Mucosa of descending colon (tissue), 3 donors: Measurements from ENCODE around the gene RAB1A. TPM values are rescaled to one million over a fixed set of nuclear protein-coding genes. Genes with fewer than 3 reads are reported as not detected.
A peak's percentile ranks its signal among the peaks of the same experiment; 100 is the strongest.

Experiments used
- ATAC-seq: fragments of 200-7000 bp; cut with Tn5 transposase; one replicate; pipeline ENCODE4 v1.9.1; 2020; ENCODE audit warnings: mild to moderate bottlenecking, moderate library complexity
- DNase-seq, 3 donors: peaks; one replicate each; pipeline ENCODE4 v3.0.0-alpha.2; 2020
- H3K36me3 ChIP-seq: fragments of 200-600 bp; one replicate; pipeline ENCODE4 v1.8.0; 2021; ENCODE audit warnings: low read depth, mild to moderate bottlenecking
- H3K4me1 ChIP-seq: fragments of 200-600 bp; one replicate; pipeline ENCODE4 v1.8.0; 2021; ENCODE audit warnings: low read depth, mild to moderate bottlenecking
- H3K4me3 ChIP-seq: fragments of 200-600 bp; one replicate; pipeline ENCODE4 v1.8.0; 2021; ENCODE audit warnings: mild to moderate bottlenecking
- H3K9me3 ChIP-seq: fragments of 200-600 bp; one replicate; pipeline ENCODE4 v1.8.0; 2021; ENCODE audit warnings: mild to moderate bottlenecking
- intact Hi-C, 2 donors: fragments of 100-400 bp; cut with DNase I in 1 of 2; cut with micrococcal nuclease in 1 of 2; formaldehyde crosslinking; loops; one replicate each; pipeline versions ENCODE4 v1.11.0 to v1.11.1; 2022; cut with DNase I, micrococcal nuclease
- total RNA-seq, 3 donors: library from RNA; stranded (reverse); fragmentation: NEBNext Ultra II Directional in 2 of 3; extraction: Animal tissue kit (Norgen Biotek cat#: 25700) in 2 of 3; gene quantifications; one replicate each; pipeline versions ENCODE4 v1.2.1 to v1.2.4, GENCODE V29; 2021 to 2023
- TF ChIP-seq, protein P1 (sequence below): fragments of 200-600 bp; IDR thresholded peaks from one replicate; pipeline ENCODE4 v1.8.0; 2022; ENCODE audit warnings: antibody characterized with exemption, mild to moderate bottlenecking
- donor health status: DM: no; HTN: no; CAD: no; lungs with moderate emphysema.
- donor health status: DM: no; HTN: no; CAD: no.
- donor health status: DM: no; HTN: yes; CAD: no.

RAB1A gene
- total RNA-seq, 3 donors from 2014 or later, result 144 to 165 (median 151) TPM

DNA sequence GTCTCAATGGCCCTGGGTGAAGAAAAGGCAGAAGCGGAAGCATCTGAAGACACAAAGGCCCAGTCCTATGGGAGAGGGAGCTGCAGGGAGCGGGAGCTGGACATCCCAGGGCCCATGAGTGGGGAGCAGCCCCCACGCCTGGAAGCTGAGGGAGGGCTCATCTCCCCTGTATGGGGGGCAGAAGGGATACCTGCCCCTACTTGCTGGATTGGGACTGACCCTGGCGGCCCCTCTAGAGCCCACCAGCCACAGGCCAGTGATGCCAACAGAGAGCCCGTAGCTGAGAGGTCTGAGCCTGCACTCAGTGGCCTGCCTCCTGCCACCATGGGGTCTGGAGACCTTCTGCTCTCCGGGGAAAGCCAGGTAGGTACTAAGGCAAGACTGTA lies 60.5 kb downstream of the RAB1A start:
- peaks cover 15% of the 10 kb centered on the region for H3K4me1 ChIP-seq
- no peak for ATAC-seq
- no peak for DNase-seq
- H3K36me3 ChIP-seq, result no peaks in the 10 kb centered on the region
- intact Hi-C loops, result loop anchor here in 1 of 2 donors (10.0 kb wide), 1 partner anchor 115 kb away; no protein-coding TSS in a partner anchor
- no peaks in the 10 kb centered on the region for H3K9me3 ChIP-seq
- no peak overlapping the region for H3K4me3 ChIP-seq
- TF ChIP-seq, protein P1, sequence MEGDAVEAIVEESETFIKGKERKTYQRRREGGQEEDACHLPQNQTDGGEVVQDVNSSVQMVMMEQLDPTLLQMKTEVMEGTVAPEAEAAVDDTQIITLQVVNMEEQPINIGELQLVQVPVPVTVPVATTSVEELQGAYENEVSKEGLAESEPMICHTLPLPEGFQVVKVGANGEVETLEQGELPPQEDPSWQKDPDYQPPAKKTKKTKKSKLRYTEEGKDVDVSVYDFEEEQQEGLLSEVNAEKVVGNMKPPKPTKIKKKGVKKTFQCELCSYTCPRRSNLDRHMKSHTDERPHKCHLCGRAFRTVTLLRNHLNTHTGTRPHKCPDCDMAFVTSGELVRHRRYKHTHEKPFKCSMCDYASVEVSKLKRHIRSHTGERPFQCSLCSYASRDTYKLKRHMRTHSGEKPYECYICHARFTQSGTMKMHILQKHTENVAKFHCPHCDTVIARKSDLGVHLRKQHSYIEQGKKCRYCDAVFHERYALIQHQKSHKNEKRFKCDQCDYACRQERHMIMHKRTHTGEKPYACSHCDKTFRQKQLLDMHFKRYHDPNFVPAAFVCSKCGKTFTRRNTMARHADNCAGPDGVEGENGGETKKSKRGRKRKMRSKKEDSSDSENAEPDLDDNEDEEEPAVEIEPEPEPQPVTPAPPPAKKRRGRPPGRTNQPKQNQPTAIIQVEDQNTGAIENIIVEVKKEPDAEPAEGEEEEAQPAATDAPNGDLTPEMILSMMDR, result no peak

DNA sequence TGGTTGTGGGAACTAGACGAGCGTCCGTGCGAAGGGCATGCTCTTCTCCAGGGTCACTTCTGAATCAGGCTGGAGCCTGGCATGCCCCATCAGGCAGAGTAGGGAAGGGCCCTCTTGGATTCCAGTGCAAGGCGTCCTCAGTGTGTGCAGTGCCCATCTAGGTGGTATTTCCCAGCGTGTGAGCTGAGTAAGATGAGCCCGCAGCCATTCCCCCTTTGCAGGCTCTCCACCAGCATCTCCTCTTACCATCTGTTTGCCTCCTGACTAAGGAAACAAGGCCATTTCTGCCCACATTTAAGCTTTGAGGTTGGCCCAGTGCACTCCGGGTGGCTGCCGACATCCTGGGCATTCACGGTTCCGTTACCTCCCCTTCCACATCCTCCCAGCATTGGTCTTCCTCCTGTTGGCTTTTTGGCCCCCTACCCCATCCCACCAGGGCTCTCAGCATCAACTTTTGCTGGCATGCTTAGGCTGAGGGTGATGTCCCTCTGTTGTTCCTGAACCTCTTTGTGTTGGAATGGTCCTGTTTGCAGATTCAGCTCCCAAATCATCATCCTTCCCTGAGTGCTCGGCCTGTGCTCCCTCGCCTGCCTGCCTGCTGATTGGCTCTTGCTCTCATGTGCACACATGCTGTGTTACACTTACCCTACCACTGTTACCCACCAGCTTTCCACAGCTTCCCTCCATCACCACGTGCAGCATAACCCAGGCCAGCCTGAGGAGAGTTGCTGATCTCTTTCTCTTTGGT lies 61.9 kb downstream of the RAB1A start:
- no peaks in the 10 kb centered on the region for H3K36me3 ChIP-seq
- peaks cover 16% of the 10 kb centered on the region for H3K4me1 ChIP-seq
- no peaks in the 10 kb centered on the region for H3K9me3 ChIP-seq
- intact Hi-C loops, result loop anchor here in 1 of 2 donors (10.0 kb wide), 1 partner anchor 117 kb away; no protein-coding TSS in a partner anchor
- ATAC-seq (no peak), DNase-seq (no peak)
- H3K4me3 ChIP-seq, result no peak overlapping the region
- TF ChIP-seq, protein P1, result no peak

DNA sequence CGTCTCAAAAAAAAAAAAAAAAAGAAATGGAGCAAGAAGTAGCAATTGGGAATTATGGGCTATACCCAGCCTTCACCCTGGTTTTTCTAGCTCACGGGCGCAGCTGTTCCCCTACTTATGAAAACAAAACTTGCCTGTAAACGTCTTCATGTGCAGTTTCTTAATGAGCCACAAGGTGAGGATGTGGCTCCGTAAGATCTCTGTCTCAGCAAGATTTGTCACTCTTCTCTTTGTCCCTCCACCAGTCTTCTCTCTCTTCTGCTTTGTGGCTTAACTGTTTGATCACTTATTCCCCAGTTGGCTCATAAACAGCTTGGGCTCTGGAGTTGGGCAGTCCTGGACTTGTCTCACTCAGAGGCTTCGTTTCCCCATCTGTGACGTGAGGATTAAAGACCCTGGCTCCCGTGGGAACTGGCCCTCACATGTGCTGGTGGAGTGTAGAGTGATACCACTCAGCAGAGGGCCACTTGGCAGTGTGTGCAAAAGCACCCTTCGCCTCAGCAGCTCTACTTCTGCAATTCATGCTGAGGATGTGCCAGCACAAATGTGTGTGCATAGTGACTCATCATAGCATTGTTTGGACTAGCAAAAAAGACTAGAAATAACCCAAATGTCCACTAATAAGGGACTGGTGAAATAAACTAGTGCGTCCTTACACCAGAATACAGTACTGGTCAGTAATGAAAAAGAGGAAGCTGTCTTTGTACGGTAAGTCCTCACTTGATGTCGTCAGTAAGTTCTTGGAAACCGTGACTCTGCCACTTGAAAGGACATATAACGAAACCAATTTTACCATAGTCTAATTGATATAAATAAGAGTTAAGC lies 65.0 kb downstream of the RAB1A start:
- Histone ChIP-seq H3K36me3 (no peaks in the 10 kb centered on the region), H3K4me3 (no peak overlapping the region), H3K9me3 (no peaks in the 10 kb centered on the region), H3K4me1 (peaks cover 8% of the 10 kb centered on the region)
- DNase-seq (peak in 1 of 3 donors; percentile 76), ATAC-seq (peak; percentile 85)
- intact Hi-C loops, result loop anchor here in 1 of 2 donors (10.0 kb wide), 1 partner anchor 120 kb away; no protein-coding TSS in a partner anchor
- TF ChIP-seq, protein P1, result peak; percentile 47

DNA sequence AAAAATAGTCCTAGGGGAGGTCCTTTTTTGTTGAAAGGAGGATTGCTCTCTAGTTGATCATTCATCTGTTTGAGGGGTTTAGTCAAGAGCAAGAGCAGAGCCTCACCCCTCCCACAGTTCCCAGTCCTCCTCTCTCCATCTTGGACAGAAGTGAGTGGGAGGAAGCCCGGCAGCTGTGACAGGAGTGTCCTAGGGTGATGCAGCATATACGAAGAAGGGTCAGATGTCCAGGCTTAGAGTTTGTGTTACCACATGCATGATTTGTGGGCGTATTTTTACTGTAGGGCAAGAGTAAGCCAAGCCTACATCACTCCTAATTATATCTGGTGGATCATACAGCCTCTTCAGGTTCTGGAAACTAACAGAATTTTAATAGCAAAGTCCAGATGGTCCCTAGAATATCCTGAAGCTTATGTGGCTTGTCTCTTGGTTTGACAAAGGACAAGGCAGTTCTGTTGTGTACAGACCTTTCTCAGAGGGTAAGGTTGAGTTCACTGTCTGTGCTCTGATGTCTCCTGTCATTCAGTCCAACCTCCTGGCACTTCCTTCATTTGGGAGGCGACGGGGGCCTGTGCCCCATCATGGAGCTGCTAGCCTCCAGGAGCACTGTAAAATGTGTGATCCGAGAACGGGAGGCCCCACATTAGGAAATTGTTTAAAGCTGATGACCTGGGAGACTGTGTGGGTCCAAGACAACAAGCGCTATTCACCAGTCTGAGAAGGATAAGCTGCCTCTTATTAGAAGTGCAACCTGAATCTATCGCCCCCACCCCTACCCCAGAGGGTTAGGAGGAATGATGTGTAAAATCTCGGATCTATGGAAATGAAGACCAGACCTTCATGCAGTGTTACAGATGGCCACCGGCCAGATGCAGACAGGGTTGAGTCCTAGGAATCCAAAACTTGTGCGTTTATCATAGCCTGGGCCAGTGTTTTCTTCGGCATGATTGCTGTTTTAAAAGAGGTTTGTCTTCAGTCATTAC lies 66.8 kb downstream of the RAB1A start:
- no peak for ATAC-seq
- Histone ChIP-seq H3K4me1 (peaks cover 23% of the 10 kb centered on the region), H3K9me3 (no peaks in the 10 kb centered on the region), H3K4me3 (no peak overlapping the region), H3K36me3 (no peaks in the 10 kb centered on the region)
- no peak for DNase-seq
- intact Hi-C loops, result loop anchor here in 1 of 2 donors (10.0 kb wide), 1 partner anchor 122 kb away; no protein-coding TSS in a partner anchor
- TF ChIP-seq, protein P1, result no peak

DNA sequence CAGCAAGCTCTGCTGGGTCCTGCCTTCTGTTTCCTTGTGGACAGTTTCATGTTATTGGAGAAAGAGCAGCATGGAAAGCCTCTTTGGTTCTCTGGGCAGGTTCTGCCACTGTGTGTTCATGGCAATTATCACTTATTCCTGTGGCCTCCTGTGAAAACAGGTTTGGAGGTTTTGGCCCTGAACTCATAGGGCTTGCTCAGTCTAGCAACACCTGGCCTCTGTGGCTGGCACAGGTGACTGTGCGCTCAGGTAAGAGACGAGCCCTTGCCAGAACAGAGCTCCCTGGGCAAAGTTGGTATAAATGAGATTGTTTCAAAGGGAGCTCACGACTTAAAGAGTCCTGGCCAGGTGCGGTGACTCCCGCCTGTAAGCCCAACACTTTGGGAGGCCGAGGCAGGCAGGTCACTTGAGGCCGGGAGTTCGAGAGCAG lies 68.0 kb downstream of the RAB1A start:
- Histone ChIP-seq H3K9me3 (no peaks in the 10 kb centered on the region), H3K4me3 (no peak overlapping the region), H3K36me3 (no peaks in the 10 kb centered on the region), H3K4me1 (peaks cover 29% of the 10 kb centered on the region)
- DNase-seq, result no peak
- no peak for ATAC-seq
- intact Hi-C loops, result loop anchor here in 1 of 2 donors (10.0 kb wide), 1 partner anchor 123 kb away; no protein-coding TSS in a partner anchor
- TF ChIP-seq, protein P1, result no peak
